MM.1S (cell line): ENCODE measurements around the gene IGFN1.

Experiments used
- DNase-seq: peaks from one replicate; pipeline ENCODE4 v3.0.0-alpha.2; 2015
- H2AFZ ChIP-seq: fragments of 300-600 bp; sonication (generic); 2 replicates; pipeline ENCODE4 v1.6.0; 2016; ENCODE audit warnings: antibody characterized with exemption, low read length
- H3F3A ChIP-seq: fragments of 300-600 bp; sonication (generic); 2 replicates; pipeline ENCODE4 v1.6.1; 2016; ENCODE audit warnings: mild to moderate bottlenecking, antibody characterized with exemption, low read length, moderate library complexity, mixed read lengths; ENCODE audit not compliant: insufficient read depth
- H3K27ac ChIP-seq: fragments of 300-600 bp; sonication (generic); 2 replicates; pipeline ENCODE4 v1.5.1; 2016; ENCODE audit warnings: mild to moderate bottlenecking, low read length
- H3K27me3 ChIP-seq: fragments of 300-600 bp; sonication (generic); replicated peaks from 2 replicates; pipeline ENCODE4 v1.6.0; 2016; ENCODE audit warnings: low read length; ENCODE audit not compliant: insufficient read depth
- H3K36me3 ChIP-seq: fragments of 300-600 bp; sonication (generic); replicated peaks from 2 replicates; pipeline ENCODE4 v1.6.1; 2016; ENCODE audit warnings: mild to moderate bottlenecking, low read length, mixed read lengths; ENCODE audit not compliant: insufficient read depth
- H3K4me1 ChIP-seq: fragments of 300-600 bp; sonication (generic); 2 replicates; pipeline ENCODE4 v1.6.1; 2016; ENCODE audit warnings: low read length, mixed read lengths
- H3K4me2 ChIP-seq: fragments of 300-600 bp; sonication (generic); 2 replicates; pipeline ENCODE4 v1.6.0; 2016; ENCODE audit warnings: low read depth, low read length
- H3K4me3 ChIP-seq: fragments of 300-600 bp; sonication (generic); 2 replicates; pipeline ENCODE4 v1.5.1; 2016; ENCODE audit warnings: low read length, mixed read lengths
- H3K79me2 ChIP-seq: fragments of 300-600 bp; sonication (generic); 2 replicates; pipeline ENCODE4 v1.6.1; 2016; ENCODE audit warnings: mixed run types, low read length, mixed read lengths
- H3K9ac ChIP-seq: fragments of 300-600 bp; sonication (generic); 2 replicates; pipeline ENCODE4 v1.6.1; 2016; ENCODE audit warnings: low read length, mixed read lengths
- H3K9me2 ChIP-seq: fragments of 300-600 bp; sonication (generic); replicated peaks from 2 replicates; pipeline ENCODE4 v1.6.1; 2016; ENCODE audit warnings: mild to moderate bottlenecking, low read length, mixed read lengths; ENCODE audit not compliant: insufficient read depth
- H3K9me3 ChIP-seq: fragments of 300-600 bp; sonication (generic); replicated peaks from 2 replicates; pipeline ENCODE4 v1.6.1; 2016; ENCODE audit warnings: mild to moderate bottlenecking, low read length, mixed read lengths; ENCODE audit not compliant: insufficient read depth
- H4K20me1 ChIP-seq: fragments of 300-600 bp; sonication (generic); 2 replicates; pipeline ENCODE4 v1.6.1; 2016; ENCODE audit warnings: mild to moderate bottlenecking, low read length, moderate library complexity, mixed read lengths; ENCODE audit not compliant: insufficient read depth
- EZH2 ChIP-seq: fragments of 300-600 bp; sonication (generic); optimal IDR thresholded peaks from 2 replicates; pipeline ENCODE3; 2017; ENCODE audit warnings: low read depth, mild to moderate bottlenecking, antibody characterized with exemption, low read length, mixed read lengths
- EZH2phosphoT487 ChIP-seq: fragments of 300-600 bp; sonication (generic); IDR thresholded peaks from 2 replicates; pipeline ENCODE4 v1.6.1; 2018; ENCODE audit warnings: antibody characterized with exemption, low read length
- TF ChIP-seq, protein P1 (sequence below): fragments of 300-600 bp; sonication (generic); IDR thresholded peaks from 2 replicates; pipeline ENCODE4 v1.5.1; 2016; ENCODE audit warnings: antibody characterized with exemption, low read length, mixed read lengths

Gene IGFN1

DNA sequence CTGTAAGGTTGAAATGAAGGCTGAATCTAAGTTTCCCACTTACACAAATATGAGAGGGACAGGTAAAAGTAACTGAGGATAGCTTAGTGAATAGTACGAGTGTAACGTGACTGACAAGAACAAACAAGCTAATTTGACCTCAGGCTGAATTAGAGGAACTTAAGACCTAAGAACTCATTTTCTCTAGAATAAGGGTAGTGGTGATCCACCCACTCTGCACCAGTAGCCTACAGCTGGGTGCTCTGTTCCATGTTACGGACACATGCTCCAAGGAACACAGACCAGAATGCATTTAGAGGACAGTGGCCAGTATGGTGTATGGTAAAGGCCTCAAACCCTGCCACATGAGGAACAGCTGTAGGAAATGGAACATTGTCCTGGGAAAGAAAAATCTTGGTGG, 21.4 kb upstream of the IGFN1 start:
- TF ChIP-seq EZH2 (no peak), EZH2phosphoT487 (no peak)
- TF ChIP-seq, protein P1, sequence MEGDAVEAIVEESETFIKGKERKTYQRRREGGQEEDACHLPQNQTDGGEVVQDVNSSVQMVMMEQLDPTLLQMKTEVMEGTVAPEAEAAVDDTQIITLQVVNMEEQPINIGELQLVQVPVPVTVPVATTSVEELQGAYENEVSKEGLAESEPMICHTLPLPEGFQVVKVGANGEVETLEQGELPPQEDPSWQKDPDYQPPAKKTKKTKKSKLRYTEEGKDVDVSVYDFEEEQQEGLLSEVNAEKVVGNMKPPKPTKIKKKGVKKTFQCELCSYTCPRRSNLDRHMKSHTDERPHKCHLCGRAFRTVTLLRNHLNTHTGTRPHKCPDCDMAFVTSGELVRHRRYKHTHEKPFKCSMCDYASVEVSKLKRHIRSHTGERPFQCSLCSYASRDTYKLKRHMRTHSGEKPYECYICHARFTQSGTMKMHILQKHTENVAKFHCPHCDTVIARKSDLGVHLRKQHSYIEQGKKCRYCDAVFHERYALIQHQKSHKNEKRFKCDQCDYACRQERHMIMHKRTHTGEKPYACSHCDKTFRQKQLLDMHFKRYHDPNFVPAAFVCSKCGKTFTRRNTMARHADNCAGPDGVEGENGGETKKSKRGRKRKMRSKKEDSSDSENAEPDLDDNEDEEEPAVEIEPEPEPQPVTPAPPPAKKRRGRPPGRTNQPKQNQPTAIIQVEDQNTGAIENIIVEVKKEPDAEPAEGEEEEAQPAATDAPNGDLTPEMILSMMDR, result no peak
- no peaks in the 10 kb centered on the region for H3K79me2 ChIP-seq
- H3K9me3 ChIP-seq, result no peaks in the 10 kb centered on the region
- H3K27me3 ChIP-seq, result no peaks in the 10 kb centered on the region
- no peak overlapping the region for H3K4me3 ChIP-seq
- no peak overlapping the region for H3K4me2 ChIP-seq
- H3K36me3 ChIP-seq, result no peaks in the 10 kb centered on the region
- no peak overlapping the region for H2AFZ ChIP-seq
- H3K9ac ChIP-seq, result no peak overlapping the region
- H3K9me2 ChIP-seq, result no peaks in the 10 kb centered on the region
- H3K4me1 ChIP-seq, result peaks cover 15% of the 10 kb centered on the region
- peaks cover 22% of the 10 kb centered on the region for H3F3A ChIP-seq
- no peak for DNase-seq
- no peak overlapping the region for H3K27ac ChIP-seq
- H4K20me1 ChIP-seq, result no peaks in the 10 kb centered on the region

DNA sequence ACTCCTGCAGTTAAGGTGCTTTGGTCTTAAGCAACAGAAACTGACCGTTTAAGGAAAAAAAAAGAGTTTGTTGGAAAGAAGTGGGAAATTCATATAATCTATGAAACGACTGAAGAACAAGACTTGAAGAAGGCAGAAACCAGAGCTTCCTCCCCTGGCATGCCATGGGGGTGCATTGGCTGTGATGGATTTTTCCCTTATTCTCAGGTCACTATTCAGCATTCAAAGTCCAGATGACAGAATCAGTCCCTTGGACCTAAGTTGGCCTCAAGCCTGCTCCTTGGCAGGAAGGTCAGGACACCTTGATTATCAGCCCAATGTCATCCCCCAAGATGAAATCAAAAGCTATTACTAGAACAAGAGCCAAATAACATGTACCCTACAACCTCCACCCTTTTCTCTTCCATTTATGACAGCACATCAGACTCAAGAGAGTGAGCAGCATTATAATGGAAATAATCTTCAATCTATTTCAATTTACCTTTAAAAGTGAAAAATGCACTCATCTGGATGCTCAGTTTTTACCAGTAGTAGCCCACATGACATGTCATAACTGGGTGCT, 20.6 kb upstream of the IGFN1 start:
- TF ChIP-seq EZH2phosphoT487, result no peak
- TF ChIP-seq, protein P1, result no peak
- no peak for TF ChIP-seq EZH2
- H3K9ac ChIP-seq, result peak overlapping the region; percentile 19; the same call in 1 of the 2 replicates
- peaks cover 22% of the 10 kb centered on the region for H3F3A ChIP-seq
- H3K9me2 ChIP-seq, result no peaks in the 10 kb centered on the region
- peak overlapping the region; percentile 85 for H3K4me2 ChIP-seq
- H3K9me3 ChIP-seq, result no peaks in the 10 kb centered on the region
- H3K4me1 ChIP-seq, result peaks cover 15% of the 10 kb centered on the region
- no peak for DNase-seq
- peak overlapping the region; percentile 45; the same call in 1 of the 2 replicates for H3K27ac ChIP-seq
- no peaks in the 10 kb centered on the region for H4K20me1 ChIP-seq
- H2AFZ ChIP-seq, result peak overlapping the region; percentile 86
- no peaks in the 10 kb centered on the region for H3K79me2 ChIP-seq
- no peaks in the 10 kb centered on the region for H3K36me3 ChIP-seq
- H3K4me3 ChIP-seq, result peak overlapping the region; percentile 47
- H3K27me3 ChIP-seq, result no peaks in the 10 kb centered on the region

DNA sequence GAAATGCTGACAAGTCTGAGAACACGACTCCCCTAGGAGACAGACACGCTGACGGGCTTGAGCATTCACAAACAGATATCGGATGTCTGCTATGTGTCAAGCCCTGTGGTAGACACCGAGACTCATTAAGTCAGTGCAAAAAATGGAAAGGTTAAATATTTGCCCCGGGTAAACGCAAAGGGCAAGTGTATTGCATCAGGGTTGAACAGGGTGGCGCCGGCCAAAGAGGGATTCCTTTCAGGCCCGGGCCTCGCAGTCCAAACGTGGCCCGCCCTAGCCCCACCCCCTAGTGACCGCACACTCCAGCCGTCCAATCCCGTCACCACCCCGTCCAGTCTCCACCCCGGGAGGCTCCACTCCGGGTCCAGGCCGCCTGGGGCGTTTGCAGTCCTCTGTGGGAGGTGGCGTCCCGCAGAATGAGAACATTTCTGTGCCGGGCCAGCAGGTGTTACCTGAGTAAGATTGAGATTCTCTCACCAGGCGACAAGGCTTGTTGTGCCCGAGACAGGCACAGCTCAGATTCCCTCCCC, 20.0 kb upstream of the IGFN1 start:
- no peak for TF ChIP-seq EZH2
- TF ChIP-seq, protein P1, result no peak
- TF ChIP-seq EZH2phosphoT487, result no peak
- H3K4me3 ChIP-seq, result peak overlapping the region; percentile 77
- H2AFZ ChIP-seq, result peak overlapping the region; percentile 86

More for the DNA sequence above, 20.0 kb upstream of the IGFN1 start:
- H3K9me2 ChIP-seq, result no peaks in the 10 kb centered on the region
- peaks cover 15% of the 10 kb centered on the region for H3K4me1 ChIP-seq
- no peaks in the 10 kb centered on the region for H3K9me3 ChIP-seq
- H3K36me3 ChIP-seq, result no peaks in the 10 kb centered on the region
- DNase-seq, result peak; percentile 99
- no peaks in the 10 kb centered on the region for H3K79me2 ChIP-seq
- peak overlapping the region; percentile 94 for H3K27ac ChIP-seq
- H4K20me1 ChIP-seq, result no peaks in the 10 kb centered on the region
- H3F3A ChIP-seq, result peaks cover 22% of the 10 kb centered on the region
- H3K27me3 ChIP-seq, result no peaks in the 10 kb centered on the region
- peak overlapping the region; percentile 85 for H3K4me2 ChIP-seq
- H3K9ac ChIP-seq, result peak overlapping the region; percentile 87
